Measurements from ENCODE around the gene TFPT. TPM values are rescaled to one million over a fixed set of nuclear protein-coding genes. Genes with fewer than 3 reads are reported as not detected.

TFPT gene
- polyA plus RNA-seq, 3 donors from 2014 or later = 20.1 to 26.4 (median 20.6) TPM

DNA sequence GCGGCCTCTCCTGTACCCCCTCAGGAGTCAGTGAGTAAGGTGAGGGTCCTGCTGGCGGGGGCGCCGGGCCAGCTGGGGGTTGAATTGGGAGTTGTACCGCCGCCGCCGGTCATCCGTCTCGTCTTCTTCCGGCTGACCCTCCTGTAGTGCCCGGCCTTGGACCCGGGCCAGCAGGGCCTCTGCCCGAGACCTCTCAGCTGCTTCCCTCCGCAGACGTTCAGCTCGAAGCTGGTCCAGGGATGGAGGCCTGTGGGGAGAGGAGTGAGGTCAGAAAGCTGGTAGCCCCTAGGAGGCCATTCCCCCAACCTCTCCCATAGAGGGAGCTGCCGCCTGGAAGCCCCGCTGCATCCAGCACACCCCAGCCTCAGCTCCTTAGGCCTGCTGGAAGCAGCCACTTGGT lies 40.2 kb upstream of the TFPT start:
- Mint-ChIP-seq H3K4me3 (no peak overlapping the region), H3K4me1 (peaks cover 35 to 37% of the 10 kb centered on the region in 2 donors), H3K27ac (no peak overlapping the region), H3K36me3 (peaks cover 4 to 28% (median 14%) of the 10 kb centered on the region in 3 donors), H3K27me3 (ENCODE audit: low read depth in 3 of 3) (peaks cover 9 to 13% (median 11%) of the 10 kb centered on the region in 3 donors), H3K9me3 (no peaks in the 10 kb centered on the region)
- no peak for DNase-seq

DNA sequence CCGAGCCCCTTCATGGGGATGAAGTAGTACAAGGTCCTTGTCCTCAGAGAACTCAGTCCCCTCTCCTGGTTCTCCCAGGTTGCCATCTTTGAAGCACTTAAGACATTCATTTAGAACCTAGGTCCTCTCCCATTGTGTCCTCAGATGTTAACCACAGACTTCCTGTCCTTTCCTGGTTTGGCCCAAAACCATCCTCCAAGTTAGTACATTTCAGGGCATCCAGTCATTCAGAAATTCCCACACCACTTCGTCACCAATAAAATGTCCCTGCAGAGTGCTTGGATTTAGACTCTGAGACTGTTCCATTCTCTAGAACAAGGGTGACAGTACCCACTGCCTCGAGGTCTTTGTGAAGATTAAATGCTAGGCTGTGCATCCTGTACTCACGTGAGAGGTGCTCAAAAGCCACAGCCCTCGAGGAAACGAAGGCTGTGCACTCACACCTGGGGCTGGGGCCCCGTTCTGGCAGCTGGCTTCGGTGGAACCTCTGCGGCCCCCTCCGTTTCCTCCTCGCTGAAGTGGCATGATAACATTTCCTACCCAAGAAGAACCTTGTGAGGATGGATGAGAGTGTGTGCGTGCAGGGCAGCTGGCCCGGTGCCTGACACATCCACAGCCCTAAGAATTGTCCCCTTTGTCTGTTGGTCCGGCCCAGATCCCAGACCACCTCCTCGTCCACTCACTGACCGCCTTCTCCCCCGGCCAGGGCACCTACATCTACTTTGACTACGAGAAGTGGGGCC lies 39.3 kb upstream of the TFPT start:
- H3K9me3 Mint-ChIP-seq = no peaks in the 10 kb centered on the region
- peaks cover 26 to 27% of the 10 kb centered on the region in 2 donors for H3K4me1 Mint-ChIP-seq
- peaks cover 6 to 10% (median 6%) of the 10 kb centered on the region in 3 donors for H3K27me3 Mint-ChIP-seq (ENCODE audit: low read depth in 3 of 3)
- peak overlapping the region in 2 of 6 donors; percentile 30 to 55 for H3K27ac Mint-ChIP-seq
- peaks cover 4 to 28% (median 14%) of the 10 kb centered on the region in 3 donors for H3K36me3 Mint-ChIP-seq
- no peak for DNase-seq
- H3K4me3 Mint-ChIP-seq = no peak overlapping the region

DNA sequence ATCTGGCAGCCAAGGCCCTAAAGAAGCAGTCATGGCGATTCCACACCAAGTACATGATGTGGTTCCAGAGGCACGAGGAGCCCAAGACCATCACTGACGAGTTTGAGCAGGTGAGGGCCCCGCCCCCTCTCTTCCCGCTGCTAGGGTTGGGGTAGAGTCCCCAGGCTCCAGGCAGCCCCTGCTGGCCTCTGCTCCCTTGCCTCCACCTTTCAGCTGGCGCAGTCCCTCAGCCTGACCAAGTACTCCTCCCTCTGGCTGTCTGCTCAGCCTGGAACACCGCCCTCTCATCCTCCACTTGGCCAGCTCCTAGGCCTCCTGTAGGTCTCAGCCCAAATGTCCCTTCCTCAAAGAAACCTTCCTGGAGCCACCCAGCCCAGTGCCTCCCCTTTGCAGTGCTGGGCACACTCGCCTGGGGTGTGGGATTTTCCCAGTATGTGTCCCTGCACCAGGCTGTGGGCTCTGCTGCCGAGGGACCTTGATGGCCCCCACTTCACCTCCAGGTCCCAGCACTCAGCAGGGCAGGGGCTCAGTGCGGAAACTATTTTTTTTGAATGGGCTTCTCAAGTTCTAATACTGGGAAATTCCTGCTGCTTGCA lies 38.4 kb upstream of the TFPT start:
- H3K36me3 Mint-ChIP-seq = peaks cover 5 to 30% (median 14%) of the 10 kb centered on the region in 3 donors

DNA sequence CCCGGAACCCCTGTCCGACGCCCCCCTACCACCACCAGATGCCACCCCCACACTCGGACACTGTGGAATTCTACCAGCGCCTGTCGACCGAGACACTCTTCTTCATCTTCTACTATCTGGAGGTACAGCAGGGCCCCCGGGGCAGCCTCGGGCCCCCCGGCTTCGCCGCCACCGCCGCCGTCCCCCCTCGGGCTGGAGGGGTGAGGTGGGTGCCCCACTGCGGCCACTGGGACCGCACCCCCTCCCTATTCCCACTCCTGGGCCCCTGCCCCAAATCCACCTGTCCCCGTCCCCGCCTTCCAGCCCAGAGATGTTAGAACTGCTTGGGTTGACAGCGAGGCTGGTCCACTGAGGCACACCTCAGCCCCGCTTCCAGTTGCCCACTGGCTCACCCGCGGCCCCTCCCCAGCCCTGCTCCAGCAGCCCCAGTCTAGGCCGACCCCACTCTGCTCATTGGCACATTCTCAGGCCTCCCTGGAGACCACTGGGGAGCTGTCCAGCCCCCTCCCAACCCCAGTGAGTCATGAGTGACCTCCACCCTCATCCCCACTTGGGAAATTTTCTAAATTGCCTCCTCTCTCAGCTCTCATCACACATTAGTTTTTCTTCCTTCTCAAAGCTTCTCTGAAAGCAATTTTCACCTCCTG lies 37.5 kb upstream of the TFPT start:
- H3K4me3 Mint-ChIP-seq = no peak overlapping the region
- H3K4me1 Mint-ChIP-seq = peaks cover 8 to 11% of the 10 kb centered on the region in 2 donors
- peak overlapping the region in 4 of 6 donors; percentile 41 to 70 (median 52) for H3K27ac Mint-ChIP-seq
- peaks cover 6 to 33% (median 14%) of the 10 kb centered on the region in 3 donors for H3K36me3 Mint-ChIP-seq
- H3K27me3 Mint-ChIP-seq (ENCODE audit: low read depth in 3 of 3) = peaks cover 2 to 6% (median 2%) of the 10 kb centered on the region in 3 donors
- no peak for DNase-seq
- H3K9me3 Mint-ChIP-seq = no peaks in the 10 kb centered on the region

More for the DNA sequence above, 38.4 kb upstream of the TFPT start:
- Mint-ChIP-seq H3K4me1 (peaks cover 16 to 19% of the 10 kb centered on the region in 2 donors), H3K27ac (peak overlapping the region in 4 of 6 donors; percentile 2 to 70 (median 38)), H3K9me3 (no peaks in the 10 kb centered on the region), H3K4me3 (no peak overlapping the region), H3K27me3 (ENCODE audit: low read depth in 3 of 3) (peaks cover 2 to 6% (median 2%) of the 10 kb centered on the region in 3 donors)
- DNase-seq = no peak

DNA sequence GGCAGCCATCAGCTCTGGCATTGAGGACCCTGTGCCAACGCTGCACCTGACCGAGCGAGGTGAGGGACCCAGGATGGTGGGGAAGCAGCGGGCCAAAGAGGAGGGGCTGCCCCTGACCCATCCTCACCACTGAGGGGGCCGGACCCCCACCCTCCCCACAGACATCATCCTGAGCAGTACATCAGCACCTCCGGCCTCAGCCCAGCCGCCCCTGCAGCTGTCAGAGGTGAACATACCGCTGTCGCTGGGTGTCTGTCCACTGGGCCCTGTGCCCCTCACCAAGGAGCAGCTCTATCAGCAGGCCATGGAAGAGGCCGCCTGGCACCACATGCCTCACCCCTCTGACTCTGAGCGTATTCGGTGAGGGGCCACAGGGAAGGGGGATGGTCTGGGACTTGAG lies 36.8 kb upstream of the TFPT start:
- no peak overlapping the region for H3K27ac Mint-ChIP-seq
- peaks cover 6 to 33% (median 14%) of the 10 kb centered on the region in 3 donors for H3K36me3 Mint-ChIP-seq
- peaks cover 7 to 10% of the 10 kb centered on the region in 2 donors for H3K4me1 Mint-ChIP-seq
- H3K4me3 Mint-ChIP-seq = no peak overlapping the region
- H3K9me3 Mint-ChIP-seq = no peaks in the 10 kb centered on the region
- H3K27me3 Mint-ChIP-seq (ENCODE audit: low read depth in 3 of 3) = peaks cover 2 to 6% (median 2%) of the 10 kb centered on the region in 3 donors
- no peak for DNase-seq

DNA sequence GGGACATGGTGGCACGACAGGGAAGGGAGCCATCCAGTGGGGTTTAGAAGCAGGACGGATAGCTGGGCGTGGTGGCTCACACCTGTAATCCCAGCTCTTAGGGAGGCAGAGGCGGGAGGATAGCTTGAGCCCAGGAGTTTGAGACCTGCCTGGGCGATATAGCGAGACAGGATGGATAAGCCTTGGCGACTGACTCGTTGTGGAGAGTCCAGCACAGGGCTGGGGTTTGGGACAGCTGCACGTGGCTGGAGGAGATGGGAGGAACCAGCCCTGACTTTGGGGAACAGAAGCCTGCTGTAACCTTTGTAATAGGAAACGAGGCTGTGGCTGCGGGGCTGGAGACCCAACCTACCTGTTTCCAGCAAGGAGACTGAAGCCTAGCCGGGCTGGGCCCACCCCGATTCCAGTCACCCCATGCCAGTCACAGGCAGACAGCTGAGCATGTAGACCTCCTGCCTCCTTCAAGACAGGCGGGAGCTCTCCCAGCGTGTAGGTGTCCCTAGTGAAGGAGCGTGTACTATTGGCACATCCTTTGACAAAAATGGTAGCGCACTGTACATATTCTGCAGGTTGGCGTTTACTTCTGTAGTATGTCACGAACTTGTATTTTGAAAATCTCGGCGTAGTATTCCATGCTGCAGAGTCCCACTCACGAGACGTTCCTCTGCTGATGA lies 36.0 kb upstream of the TFPT start:
- Mint-ChIP-seq H3K36me3 (peaks cover 3 to 33% (median 9%) of the 10 kb centered on the region in 3 donors), H3K27ac (peak overlapping the region in 2 of 6 donors; percentile 40 to 88)
- no peak for DNase-seq

DNA sequence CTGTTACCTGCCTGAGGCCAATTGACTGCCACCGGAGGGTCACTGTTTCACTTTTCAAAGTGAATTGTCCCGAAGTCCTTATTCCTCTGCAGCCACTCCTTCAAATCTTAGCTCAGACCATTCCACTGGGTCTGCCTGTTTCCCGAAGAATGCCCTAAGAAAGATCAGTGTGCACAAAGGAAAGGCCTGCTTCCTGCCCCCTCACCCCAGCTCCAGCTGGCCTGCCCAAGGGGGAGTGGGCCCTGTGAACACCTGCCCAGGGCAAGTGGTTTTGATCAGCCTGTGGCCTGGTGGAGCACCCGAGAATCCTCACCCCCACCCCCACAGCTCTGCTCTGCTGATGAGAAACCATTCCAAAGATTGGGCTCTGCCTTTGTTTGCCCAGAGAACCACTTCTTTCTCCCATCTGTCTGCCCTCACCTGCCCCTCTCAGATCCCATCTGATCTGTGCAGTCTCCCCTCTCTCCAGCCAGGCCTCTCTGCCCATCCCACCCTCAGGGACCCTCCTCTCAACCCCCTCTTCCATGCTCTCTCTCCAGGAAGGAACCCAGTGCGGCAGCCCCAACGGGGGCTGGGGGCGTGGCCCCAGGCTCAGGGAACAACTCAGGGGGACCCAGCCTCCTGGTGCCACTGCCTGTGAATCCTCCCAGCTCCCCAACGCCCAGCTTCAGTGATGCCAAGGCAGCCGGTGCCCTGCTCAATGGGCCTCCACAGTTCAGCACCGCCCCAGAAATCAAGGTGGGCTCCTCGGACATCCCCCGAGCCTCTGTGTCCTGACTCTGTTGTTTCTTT lies 33.8 kb upstream of the TFPT start:
- peak overlapping the region in 2 of 6 donors; percentile 19 to 23 for H3K27ac Mint-ChIP-seq

More for the DNA sequence above, 36.0 kb upstream of the TFPT start:
- Mint-ChIP-seq H3K27me3 (ENCODE audit: low read depth in 3 of 3) (peaks cover 2 to 6% (median 2%) of the 10 kb centered on the region in 3 donors), H3K4me1 (peaks cover 0 to 8% of the 10 kb centered on the region in 2 donors), H3K4me3 (no peak overlapping the region), H3K9me3 (no peaks in the 10 kb centered on the region)

DNA sequence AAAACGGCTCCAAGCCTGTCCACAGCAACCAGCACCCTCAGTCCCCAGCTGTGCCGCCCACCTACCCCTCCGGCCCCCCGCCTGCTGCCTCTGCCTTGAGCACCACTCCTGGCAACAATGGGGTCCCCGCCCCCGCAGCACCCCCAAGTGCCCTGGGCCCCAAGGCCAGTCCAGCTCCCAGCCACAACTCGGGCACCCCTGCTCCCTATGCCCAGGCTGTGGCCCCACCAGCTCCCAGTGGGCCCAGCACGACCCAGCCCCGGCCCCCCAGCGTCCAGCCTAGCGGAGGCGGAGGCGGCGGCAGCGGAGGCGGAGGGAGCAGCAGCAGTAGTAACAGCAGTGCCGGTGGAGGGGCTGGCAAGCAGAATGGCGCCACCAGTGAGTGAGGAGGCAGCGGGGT lies 32.7 kb upstream of the TFPT start:
- H3K27me3 Mint-ChIP-seq (ENCODE audit: low read depth in 3 of 3) = peaks cover under 1 to 7% (median 1%) of the 10 kb centered on the region in 3 donors

More for the DNA sequence above, 33.8 kb upstream of the TFPT start:
- Mint-ChIP-seq H3K9me3 (no peaks in the 10 kb centered on the region), H3K4me1 (peaks cover 0 to 3% of the 10 kb centered on the region in 2 donors), H3K27me3 (ENCODE audit: low read depth in 3 of 3) (peaks cover 2 to 6% (median 3%) of the 10 kb centered on the region in 3 donors), H3K36me3 (peaks cover 6 to 31% (median 10%) of the 10 kb centered on the region in 3 donors), H3K4me3 (no peak overlapping the region)
- DNase-seq = no peak

DNA sequence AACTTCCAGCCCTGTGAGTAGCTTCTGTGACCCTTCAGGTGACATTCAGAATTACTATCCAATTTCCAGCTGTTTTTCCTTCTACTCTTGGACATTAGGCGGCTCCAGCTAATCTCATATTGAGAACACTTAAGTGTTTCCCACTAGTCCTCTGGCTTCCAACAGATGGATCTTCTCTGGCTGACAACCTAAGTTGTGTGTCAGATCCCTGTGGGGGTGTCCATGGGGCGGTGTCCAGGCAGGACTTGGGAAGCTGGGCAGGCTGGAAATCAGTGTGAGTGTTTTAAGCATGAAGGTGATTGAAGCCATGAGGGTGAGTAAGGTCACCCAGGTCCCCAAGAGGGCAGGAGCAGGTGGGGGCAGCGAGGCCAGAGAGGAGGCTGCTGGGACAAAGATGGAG lies 32.2 kb upstream of the TFPT start:
- H3K4me1 Mint-ChIP-seq = peaks cover 0 to 2% of the 10 kb centered on the region in 2 donors
- H3K27me3 Mint-ChIP-seq (ENCODE audit: low read depth in 3 of 3) = peaks cover 0 to 6% (median 0%) of the 10 kb centered on the region in 3 donors
- no peak for DNase-seq
- H3K9me3 Mint-ChIP-seq = no peaks in the 10 kb centered on the region
- no peak overlapping the region for H3K4me3 Mint-ChIP-seq
- H3K36me3 Mint-ChIP-seq = peaks cover 11 to 41% (median 18%) of the 10 kb centered on the region in 3 donors
- H3K27ac Mint-ChIP-seq = peak overlapping the region in 1 of 6 donors; percentile 17

More for the DNA sequence above, 32.7 kb upstream of the TFPT start:
- H3K36me3 Mint-ChIP-seq = peaks cover 11 to 37% (median 18%) of the 10 kb centered on the region in 3 donors
- H3K27ac Mint-ChIP-seq = no peak overlapping the region
- no peak overlapping the region for H3K4me3 Mint-ChIP-seq
- DNase-seq = no peak
- peaks cover 0 to 2% of the 10 kb centered on the region in 2 donors for H3K4me1 Mint-ChIP-seq
- no peaks in the 10 kb centered on the region for H3K9me3 Mint-ChIP-seq

DNA sequence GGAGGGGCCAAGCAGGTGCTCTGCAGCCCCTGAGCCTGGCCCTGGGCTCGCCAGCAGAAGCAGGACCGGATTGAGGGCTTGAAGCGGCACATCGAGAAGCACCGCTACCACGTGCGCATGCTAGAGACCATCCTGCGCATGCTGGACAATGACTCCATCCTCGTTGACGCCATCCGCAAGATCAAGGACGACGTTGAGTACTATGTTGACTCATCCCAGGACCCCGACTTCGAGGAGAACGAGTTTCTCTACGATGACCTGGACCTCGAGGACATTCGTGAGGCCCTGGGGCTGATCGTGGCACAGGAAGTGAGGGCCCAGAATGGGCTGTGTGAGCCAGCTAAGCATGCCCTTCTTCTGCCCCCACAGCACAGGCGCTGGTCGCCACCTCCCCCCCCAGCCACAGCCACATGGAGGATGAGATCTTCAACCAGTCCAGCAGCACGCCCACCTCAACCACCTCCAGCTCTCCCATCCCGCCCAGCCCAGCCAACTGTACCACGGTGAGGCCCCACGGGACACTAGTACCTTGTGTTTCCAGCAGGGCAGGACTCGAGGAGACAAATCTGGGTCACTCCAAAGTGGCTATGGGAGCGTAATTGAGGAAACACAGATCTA lies 30.2 kb upstream of the TFPT start:
- H3K27ac Mint-ChIP-seq = no peak overlapping the region
- H3K36me3 Mint-ChIP-seq = peaks cover 11 to 37% (median 18%) of the 10 kb centered on the region in 3 donors
- DNase-seq = no peak
- no peak overlapping the region for H3K4me3 Mint-ChIP-seq
- H3K4me1 Mint-ChIP-seq = peaks cover 8 to 20% of the 10 kb centered on the region in 2 donors
- peaks cover 0 to 9% (median 0%) of the 10 kb centered on the region in 3 donors for H3K27me3 Mint-ChIP-seq (ENCODE audit: low read depth in 3 of 3)
- no peaks in the 10 kb centered on the region for H3K9me3 Mint-ChIP-seq

DNA sequence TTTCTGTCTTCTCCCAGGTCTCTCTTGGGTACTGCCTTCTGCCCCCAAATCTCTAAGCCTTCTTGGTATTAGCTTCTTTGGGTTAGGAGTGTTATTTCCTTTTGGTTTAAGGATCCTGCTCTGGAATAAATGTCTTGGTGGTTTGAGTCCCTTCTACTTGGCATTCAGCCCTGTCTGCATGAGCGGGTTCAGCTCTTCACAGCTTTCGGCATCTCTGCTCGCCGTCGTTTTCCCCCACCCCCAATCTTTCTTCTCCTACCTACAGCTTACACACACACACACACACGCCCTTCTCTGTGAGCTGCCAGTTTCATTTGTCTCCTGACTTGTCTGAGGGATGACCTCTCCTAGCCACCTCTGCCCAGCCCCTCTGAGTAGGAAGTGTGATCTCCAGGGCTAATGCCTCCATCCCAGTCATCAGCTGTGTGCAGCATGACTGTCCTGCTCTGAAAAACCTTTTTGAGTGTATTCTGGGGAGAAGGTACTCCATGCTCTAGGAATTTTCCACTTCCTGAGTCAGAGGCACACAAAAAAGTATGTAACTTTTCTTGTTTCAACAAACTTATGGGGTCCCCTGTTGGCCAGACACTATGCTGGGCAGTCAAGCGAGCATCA lies 26.8 kb upstream of the TFPT start:
- peaks cover 29 to 43% of the 10 kb centered on the region in 2 donors for H3K4me1 Mint-ChIP-seq
- DNase-seq = no peak
- H3K36me3 Mint-ChIP-seq = peaks cover 9 to 32% (median 18%) of the 10 kb centered on the region in 3 donors
- no peaks in the 10 kb centered on the region for H3K9me3 Mint-ChIP-seq
- peak overlapping the region in 1 of 5 donors; percentile 12 for H3K4me3 Mint-ChIP-seq
- peak overlapping the region in 3 of 6 donors; percentile 0 to 78 (median 2) for H3K27ac Mint-ChIP-seq
- peaks cover 4 to 13% (median 8%) of the 10 kb centered on the region in 3 donors for H3K27me3 Mint-ChIP-seq (ENCODE audit: low read depth in 3 of 3)

DNA sequence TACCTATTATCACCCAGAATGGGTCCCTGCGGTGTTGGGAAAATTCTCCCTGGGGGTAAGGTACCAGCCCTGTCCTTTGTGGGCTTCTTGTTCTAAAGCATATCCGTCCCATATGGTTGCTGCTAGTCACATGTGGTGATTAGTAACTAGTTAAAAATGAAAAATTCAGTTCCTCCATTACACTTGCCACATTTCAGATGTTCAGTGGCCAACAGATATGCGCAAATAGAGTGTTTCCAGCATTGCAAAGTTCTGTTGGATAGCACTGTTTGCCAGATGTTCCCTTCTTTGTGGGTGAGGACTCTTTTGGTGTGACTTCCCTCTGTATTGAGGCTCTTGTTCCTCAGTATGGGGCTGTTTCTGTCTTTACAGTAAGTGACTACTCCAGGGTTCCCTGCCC lies 25.9 kb upstream of the TFPT start:
- Mint-ChIP-seq H3K27me3 (ENCODE audit: low read depth in 3 of 3) (peaks cover 8 to 19% (median 10%) of the 10 kb centered on the region in 3 donors), H3K4me3 (peak overlapping the region in 1 of 5 donors; percentile 35), H3K9me3 (no peaks in the 10 kb centered on the region), H3K27ac (peak overlapping the region in 2 of 6 donors; percentile 35 to 56), H3K4me1 (peaks cover 34 to 49% of the 10 kb centered on the region in 2 donors), H3K36me3 (peaks cover 9 to 25% (median 18%) of the 10 kb centered on the region in 3 donors)
- no peak for DNase-seq

Measured in immature natural killer cell (primary cell).